K562 (cell line): ENCODE measurements around the gene GRIA1. TPM values are rescaled to one million over a fixed set of nuclear protein-coding genes. Genes with fewer than 3 reads are reported as not detected.

Source experiments
- ATAC-seq: fragments of 200-7000 bp; cut with Tn5 transposase; 3 replicates; pipeline ENCODE4 v1.9.1; 2020; ENCODE audit warnings: moderate library complexity
- BruUV-seq: library from RNA; stranded (reverse); fragments of 400-500 nt; replicated peaks from 2 replicates; lab custom pipeline; 2021; lab: Mats Ljungman, UMichigan
- CTCF ChIA-PET: fragments of 300-600 bp; formaldehyde crosslinking; extraction: SDS; loops from one replicate; lab custom pipeline; 2021; ENCODE audit warnings: low intra/inter-chr PET ratio; lab: Yijun Ruan, JAX
- POLR2A ChIA-PET: fragments of 300-600, 350-650 bp; sonication (Branson Sonifier 250); formaldehyde crosslinking; extraction: SDS; loops from one replicate; lab custom pipeline; 2021; ENCODE audit warnings: antibody characterized with exemption, inconsistent platforms; lab: Yijun Ruan, JAX
- DNase-seq, 4 experiments: peaks; one replicate each; pipeline versions ENCODE4 v3.0.0 to v3.0.0-alpha.2; 2011 to 2018; ENCODE audit warnings: low spot score in 3 of 4, mixed read lengths in 3 of 4; ENCODE audit errors: extremely low read depth in 1 of 4
- FAIRE-seq: peaks from 2 replicates; lab custom pipeline; 2011; peaks lifted over from hg19 to GRCh38; lab: Jason Lieb, UNC
- H2AFZ ChIP-seq: 2 replicates; pipeline ENCODE4 v1.6.0; 2011; ENCODE audit warnings: low read depth, low read length, control low read depth, inconsistent platforms
- H3K27ac ChIP-seq: fragments of 200-600 bp; 3 replicates; pipeline ENCODE4 v1.8.0; 2011; ENCODE audit warnings: low read depth, mild to moderate bottlenecking, control low read depth, inconsistent platforms, low read length, moderate library complexity, mixed read lengths; ENCODE audit errors: extremely low read depth
- H3K27me3 ChIP-seq, 2 experiments: fragments of 300-600 bp in 1 of 2; 2 replicates in 1 of 2; 3 replicates in 1 of 2; pipeline versions ENCODE4 v1.6.0 to v1.8.0; 2011; ENCODE audit warnings: inconsistent platforms in 2 of 2, low read length in 2 of 2, mild to moderate bottlenecking in 1 of 2, mixed read lengths in 1 of 2, moderate library complexity in 1 of 2; ENCODE audit not compliant: control insufficient read depth in 2 of 2, insufficient read depth in 2 of 2
- H3K36me3 ChIP-seq: fragments of 300-600 bp; 3 replicates; pipeline ENCODE4 v1.8.0; 2011; ENCODE audit warnings: mild to moderate bottlenecking, low read length, inconsistent platforms; ENCODE audit not compliant: control insufficient read depth, insufficient read depth
- H3K4me1 ChIP-seq, 2 experiments: fragments of 200-600 bp in 1 of 2; replicated peaks in 1 of 2; 2 replicates in 1 of 2; 3 replicates in 1 of 2; pipeline versions ENCODE4 v1.5.1 to v1.8.0; 2011; ENCODE audit warnings: inconsistent platforms in 2 of 2, low read length in 2 of 2, mild to moderate bottlenecking in 1 of 2, mixed read lengths in 1 of 2, moderate library complexity in 1 of 2; ENCODE audit not compliant: control insufficient read depth in 2 of 2, insufficient read depth in 2 of 2
- H3K4me2 ChIP-seq: 2 replicates; pipeline ENCODE4 v1.6.1; 2011; ENCODE audit warnings: low read length, control low read depth, inconsistent platforms, mixed read lengths; ENCODE audit not compliant: insufficient read depth
- H3K4me3 ChIP-seq: fragments of 200-600 bp; sonication (generic), shearing (Covaris generic); 2 replicates; pipeline ENCODE4 v1.5.1; 2016; ENCODE audit warnings: control low read depth, inconsistent platforms
- H3K79me2 ChIP-seq: fragments of 200-600 bp; 3 replicates; pipeline ENCODE4 v1.8.0; 2011; ENCODE audit warnings: low read length, inconsistent platforms; ENCODE audit not compliant: control insufficient read depth, insufficient read depth
- H3K9ac ChIP-seq, 2 experiments: 2 replicates each; pipeline versions ENCODE4 v1.6.0 to v1.6.1; 2011; ENCODE audit warnings: low read depth in 2 of 2, low read length in 2 of 2, control low read depth in 1 of 2, inconsistent platforms in 1 of 2, mild to moderate bottlenecking in 1 of 2, mixed read lengths in 1 of 2; ENCODE audit not compliant: insufficient read depth in 1 of 2
- H3K9me1 ChIP-seq: one replicate; pipeline ENCODE4 v1.6.0; 2011; ENCODE audit warnings: inconsistent platforms, mild to moderate bottlenecking, low read length, moderate library complexity; ENCODE audit not compliant: control insufficient read depth, insufficient read depth
- H3K9me3 ChIP-seq: replicated peaks from 2 replicates; pipeline ENCODE4 v1.5.1; 2011; ENCODE audit warnings: low read depth, low read length, inconsistent platforms; ENCODE audit not compliant: control insufficient read depth, insufficient read depth
- H4K20me1 ChIP-seq: replicated peaks from 2 replicates; pipeline ENCODE4 v1.6.1; 2011; ENCODE audit warnings: low read length, inconsistent platforms, mixed read lengths; ENCODE audit not compliant: control insufficient read depth, insufficient read depth
- CXXC5 ChIP-seq: fragments of 250-450 bp; sonication (Bioruptor Pico); IDR thresholded peaks from 2 replicates; pipeline ENCODE4 v1.8.0; 2022; ENCODE audit warnings: inconsistent platforms, mild to moderate bottlenecking, moderate library complexity
- DDX20 ChIP-seq: fragments of 450-650 bp; IDR thresholded peaks from 2 replicates; pipeline ENCODE4 v1.6.1; 2016; ENCODE audit warnings: missing genetic modification characterization, low read depth, mild to moderate bottlenecking, missing compliant biosample characterization, moderate library complexity
- ETV6 ChIP-seq, 3 experiments: fragments of 150-350 bp in 1 of 3; sonication (generic) in 1 of 3; formaldehyde crosslinking in 1 of 3; IDR thresholded peaks; 2 replicates each; pipeline versions ENCODE4 v1.6.1 to v1.8.0; 2014 to 2022; ENCODE audit warnings: borderline replicate concordance in 2 of 3, low read depth in 2 of 3, antibody characterized with exemption in 1 of 3, low read length in 1 of 3, mild to moderate bottlenecking in 1 of 3, missing genetic modification reagents in 1 of 3
- MYC ChIP-seq, 2 experiments: fragments of 250-450 bp in 1 of 2; sonication (Bioruptor Pico) in 1 of 2; IDR thresholded peaks; 2 replicates each; pipeline versions ENCODE4 v1.5.1 to v1.6.1; 2012 to 2021; ENCODE audit warnings: low read depth in 2 of 2, borderline replicate concordance in 1 of 2, improper control_type of control experiment in 1 of 2, low read length in 1 of 2, mild to moderate bottlenecking in 1 of 2, moderate library complexity in 1 of 2
- PHF20 ChIP-seq: fragments of 450-650 bp; IDR thresholded peaks from 2 replicates; pipeline ENCODE4 v1.6.1; 2018; ENCODE audit not compliant: partially characterized antibody
- POLR2B ChIP-seq: fragments of 450-650 bp; IDR thresholded peaks from 2 replicates; pipeline ENCODE4 v1.6.1; 2018; ENCODE audit warnings: low read depth; ENCODE audit not compliant: partially characterized antibody
- PURB ChIP-seq: sonication (generic); formaldehyde crosslinking; IDR thresholded peaks from 2 replicates; pipeline ENCODE4 v1.9.0; 2021; ENCODE audit warnings: low read depth, mild to moderate bottlenecking, missing genetic modification reagents
- STAG1 ChIP-seq: sonication (generic); formaldehyde crosslinking; IDR thresholded peaks from 2 replicates; pipeline ENCODE4 v1.5.0; 2020; ENCODE audit warnings: missing genetic modification reagents, borderline replicate concordance
- ZFP1 ChIP-seq: fragments of 450-650 bp; formaldehyde crosslinking; IDR thresholded peaks from 2 replicates; pipeline ENCODE4 v1.4.0; 2020; ENCODE audit warnings: mild to moderate bottlenecking, mixed read lengths
- ZNF146 ChIP-seq: IDR thresholded peaks from one replicate; pipeline ENCODE4 v1.6.1; 2018; ENCODE audit warnings: missing compliant biosample characterization; ENCODE audit not compliant: unreplicated experiment
- ZNF785 ChIP-seq: fragments of 250-450 bp; sonication (Bioruptor Pico); IDR thresholded peaks from 2 replicates; pipeline ENCODE4 v1.4.0; 2020; ENCODE audit warnings: mild to moderate bottlenecking
- in situ Hi-C: fragments of 300-500 bp; cut with MboI; formaldehyde crosslinking; loops from 4 replicates; pipeline ENCODE4 v1.15.0; 2018; ENCODE audit warnings: inconsistent platforms, mixed read lengths
- intact Hi-C: fragments of 100-400 bp; cut with micrococcal nuclease; formaldehyde crosslinking; loops from 2 replicates; pipeline ENCODE4 v1.14.2; 2022
- polyA plus RNA-seq, 8 experiments: library from polyadenylated mRNA; depleted of rRNA in 4 of 8; stranded (reverse) in 5 of 8; unstranded in 3 of 8; fragments of >200 nt; fragmentation: Nextera tagmentation in 2 of 8; fragmentation: Illumina TruSeq in 1 of 8; extraction: Ambion mirVana in 2 of 8; extraction: Trizol in 1 of 8; gene quantifications; 2 replicates each; pipeline versions ENCODE4 v1.2.1 to v1.2.3, GENCODE V29; 2011 to 2014; ENCODE audit warnings: inconsistent platforms in 1 of 8, missing spikeins in 1 of 8
- total RNA-seq, 7 experiments: library from RNA; depleted of rRNA in 6 of 7; stranded (reverse); fragments of >200 nt in 6 of 7; fragmentation: Illumina TruSeq in 2 of 7; extraction: Trizol in 2 of 7; gene quantifications; 2 replicates each; pipeline versions ENCODE4 v1.2.1 to v1.2.3, GENCODE V29; 2011 to 2021; ENCODE audit warnings: low replicate concordance in 1 of 7
- TF ChIP-seq, protein P1 (sequence below): fragments of 200-400 bp; formaldehyde crosslinking; IDR thresholded peaks from 2 replicates; pipeline ENCODE4 v1.6.1; 2017; ENCODE audit warnings: mild to moderate bottlenecking, low read depth, low read length, moderate library complexity
- TF ChIP-seq, protein P2 (sequence below): fragments of 450-650 bp; formaldehyde crosslinking; IDR thresholded peaks from 2 replicates; pipeline ENCODE4 v1.4.0; 2022; ENCODE audit warnings: missing genetic modification characterization
- TF ChIP-seq, protein P3 (sequence below): sonication (generic); formaldehyde crosslinking; IDR thresholded peaks from 2 replicates; pipeline ENCODE4 v1.8.0; 2022; ENCODE audit warnings: mild to moderate bottlenecking, missing genetic modification reagents, borderline replicate concordance

Gene GRIA1
- total and polyA plus RNA-seq, 9 of the 15 experiments (the other 6 are each of a cell fraction or from before 2014, with no cell fraction given), result not detected

DNA sequence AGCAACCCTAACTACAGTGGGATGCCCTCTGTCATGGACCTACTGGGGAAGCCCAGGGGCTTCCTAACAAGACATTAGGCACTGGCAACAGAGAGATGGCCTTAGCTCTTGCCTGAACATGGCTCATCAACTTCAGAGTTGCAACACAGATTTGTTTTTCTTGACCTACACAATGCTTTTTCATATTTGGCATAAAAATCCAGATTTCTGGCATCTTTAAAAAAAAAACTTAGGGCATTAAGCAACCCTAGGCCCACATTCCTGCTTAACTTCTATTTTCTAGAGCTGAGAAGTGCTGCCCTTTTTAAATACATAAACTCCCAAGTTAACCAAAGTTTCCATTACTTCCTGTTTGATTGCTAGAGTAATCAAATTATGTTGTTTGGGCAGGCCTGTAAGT is 8.0 kb downstream of the GRIA1 start:
- no peak overlapping the region for H2AFZ ChIP-seq
- FAIRE-seq, result no peak
- H4K20me1 ChIP-seq, result no peaks in the 10 kb centered on the region
- no peaks in the 10 kb centered on the region for H3K27me3 ChIP-seq
- ChIA-PET CTCF (no interaction called here), POLR2A (no interaction called here)
- no peaks in the 10 kb centered on the region for H3K36me3 ChIP-seq
- no TSS peak for BruUV-seq
- H3K9ac ChIP-seq, result no peak overlapping the region
- ATAC-seq, result no peak
- no peak for DNase-seq
- no peaks in the 10 kb centered on the region for H3K4me1 ChIP-seq
- no peaks in the 10 kb centered on the region for H3K79me2 ChIP-seq
- no peak overlapping the region for H3K4me2 ChIP-seq
- no peak overlapping the region for H3K27ac ChIP-seq
- no peaks in the 10 kb centered on the region for H3K9me3 ChIP-seq
- H3K9me1 ChIP-seq, result no peaks in the 10 kb centered on the region
- no peak overlapping the region for H3K4me3 ChIP-seq
- intact Hi-C loops, result loop anchor here (10.0 kb wide), 1 partner anchor 216 kb away; no protein-coding TSS in a partner anchor
- in situ Hi-C loops, result no loop called here
- no peak for TF ChIP-seq POLR2B
- TF ChIP-seq STAG1 (CRISPR knock-in tag), result no peak
- TF ChIP-seq PURB, result no peak
- TF ChIP-seq MYC (IDR thresholded peaks at IDR 0.05; ENCODE audit: low read depth, low read length), result no peak
- no peak for TF ChIP-seq MYC (CRISPR knock-in tag; IDR thresholded peaks at IDR 0.05; ENCODE audit: borderline replicate concordance, low read depth)
- TF ChIP-seq DDX20 (tag), result no peak
- TF ChIP-seq, protein P1, sequence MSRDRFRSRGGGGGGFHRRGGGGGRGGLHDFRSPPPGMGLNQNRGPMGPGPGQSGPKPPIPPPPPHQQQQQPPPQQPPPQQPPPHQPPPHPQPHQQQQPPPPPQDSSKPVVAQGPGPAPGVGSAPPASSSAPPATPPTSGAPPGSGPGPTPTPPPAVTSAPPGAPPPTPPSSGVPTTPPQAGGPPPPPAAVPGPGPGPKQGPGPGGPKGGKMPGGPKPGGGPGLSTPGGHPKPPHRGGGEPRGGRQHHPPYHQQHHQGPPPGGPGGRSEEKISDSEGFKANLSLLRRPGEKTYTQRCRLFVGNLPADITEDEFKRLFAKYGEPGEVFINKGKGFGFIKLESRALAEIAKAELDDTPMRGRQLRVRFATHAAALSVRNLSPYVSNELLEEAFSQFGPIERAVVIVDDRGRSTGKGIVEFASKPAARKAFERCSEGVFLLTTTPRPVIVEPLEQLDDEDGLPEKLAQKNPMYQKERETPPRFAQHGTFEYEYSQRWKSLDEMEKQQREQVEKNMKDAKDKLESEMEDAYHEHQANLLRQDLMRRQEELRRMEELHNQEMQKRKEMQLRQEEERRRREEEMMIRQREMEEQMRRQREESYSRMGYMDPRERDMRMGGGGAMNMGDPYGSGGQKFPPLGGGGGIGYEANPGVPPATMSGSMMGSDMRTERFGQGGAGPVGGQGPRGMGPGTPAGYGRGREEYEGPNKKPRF, result no peak
- TF ChIP-seq, protein P2, sequence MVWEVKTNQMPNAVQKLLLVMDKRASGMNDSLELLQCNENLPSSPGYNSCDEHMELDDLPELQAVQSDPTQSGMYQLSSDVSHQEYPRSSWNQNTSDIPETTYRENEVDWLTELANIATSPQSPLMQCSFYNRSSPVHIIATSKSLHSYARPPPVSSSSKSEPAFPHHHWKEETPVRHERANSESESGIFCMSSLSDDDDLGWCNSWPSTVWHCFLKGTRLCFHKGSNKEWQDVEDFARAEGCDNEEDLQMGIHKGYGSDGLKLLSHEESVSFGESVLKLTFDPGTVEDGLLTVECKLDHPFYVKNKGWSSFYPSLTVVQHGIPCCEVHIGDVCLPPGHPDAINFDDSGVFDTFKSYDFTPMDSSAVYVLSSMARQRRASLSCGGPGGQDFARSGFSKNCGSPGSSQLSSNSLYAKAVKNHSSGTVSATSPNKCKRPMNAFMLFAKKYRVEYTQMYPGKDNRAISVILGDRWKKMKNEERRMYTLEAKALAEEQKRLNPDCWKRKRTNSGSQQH (CRISPR knock-in tag), result no peak
- TF ChIP-seq, protein P3, sequence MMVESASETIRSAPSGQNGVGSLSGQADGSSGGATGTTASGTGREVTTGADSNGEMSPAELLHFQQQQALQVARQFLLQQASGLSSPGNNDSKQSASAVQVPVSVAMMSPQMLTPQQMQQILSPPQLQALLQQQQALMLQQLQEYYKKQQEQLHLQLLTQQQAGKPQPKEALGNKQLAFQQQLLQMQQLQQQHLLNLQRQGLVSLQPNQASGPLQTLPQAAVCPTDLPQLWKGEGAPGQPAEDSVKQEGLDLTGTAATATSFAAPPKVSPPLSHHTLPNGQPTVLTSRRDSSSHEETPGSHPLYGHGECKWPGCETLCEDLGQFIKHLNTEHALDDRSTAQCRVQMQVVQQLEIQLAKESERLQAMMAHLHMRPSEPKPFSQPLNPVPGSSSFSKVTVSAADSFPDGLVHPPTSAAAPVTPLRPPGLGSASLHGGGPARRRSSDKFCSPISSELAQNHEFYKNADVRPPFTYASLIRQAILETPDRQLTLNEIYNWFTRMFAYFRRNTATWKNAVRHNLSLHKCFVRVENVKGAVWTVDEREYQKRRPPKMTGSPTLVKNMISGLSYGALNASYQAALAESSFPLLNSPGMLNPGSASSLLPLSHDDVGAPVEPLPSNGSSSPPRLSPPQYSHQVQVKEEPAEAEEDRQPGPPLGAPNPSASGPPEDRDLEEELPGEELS, result no peak
- no peak for TF ChIP-seq ZFP1 (CRISPR knock-in tag)
- no peak for TF ChIP-seq PHF20
- no peak for TF ChIP-seq CXXC5 (CRISPR knock-in tag)
- TF ChIP-seq ZNF146 (CRISPR knock-in tag), result no peak
- no peak for TF ChIP-seq ETV6 (IDR thresholded peaks at IDR 0.05; ENCODE audit: borderline replicate concordance in 1 of 2, low read depth in 2 of 2, low read length in 1 of 2)
- TF ChIP-seq ETV6 (CRISPR knock-in tag; IDR thresholded peaks at IDR 0.05; ENCODE audit: borderline replicate concordance), result no peak
- no peak for TF ChIP-seq ZNF785 (CRISPR knock-in tag)
